CD4-positive, alpha-beta T cell treated with Interleukin-17A for 1 hour (primary cell): ENCODE measurements around the gene PRRG3.

Experiments used
- DNase-seq: peaks from one replicate; pipeline ENCODE4 v3.0.0-alpha.2; 2020

PRRG3 gene

DNA sequence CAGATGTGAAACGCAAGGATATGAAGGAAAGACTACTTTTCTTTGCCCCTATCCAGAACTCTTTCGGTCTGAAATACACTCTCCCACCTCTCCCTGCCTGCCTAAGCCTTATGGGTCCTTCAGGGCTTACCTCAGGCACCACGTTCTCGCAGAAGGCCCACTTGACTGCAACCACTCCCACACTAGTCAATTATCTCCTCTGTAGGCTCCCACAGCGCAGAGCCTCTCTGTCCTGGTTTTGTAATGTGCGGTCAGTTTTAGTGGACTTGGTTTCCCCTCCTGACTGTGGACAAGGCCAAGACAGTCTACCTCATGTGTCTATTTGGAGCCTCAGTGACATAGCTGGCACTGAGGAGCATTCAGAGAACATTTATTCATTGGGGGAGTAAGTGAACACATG lies 50.4 kb downstream of the PRRG3 start:
- no peak for DNase-seq

DNA sequence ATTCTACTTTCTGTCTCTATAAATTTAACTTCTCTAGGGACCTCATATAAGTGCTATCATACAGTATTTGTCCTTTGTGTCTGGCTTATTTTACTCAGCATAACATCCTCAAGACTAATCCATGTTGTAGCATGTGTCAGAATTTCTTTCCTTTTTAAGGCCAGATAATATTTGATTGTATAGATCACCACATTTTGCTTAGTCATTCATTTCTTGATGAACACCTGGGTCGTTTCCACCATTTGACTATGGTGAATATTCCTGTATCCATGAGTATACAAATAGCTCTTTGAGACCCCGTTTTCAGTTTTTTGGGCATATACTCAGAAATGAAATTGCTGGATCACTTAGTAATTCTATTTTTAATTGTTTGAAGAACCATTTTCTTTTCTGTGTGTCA lies 51.2 kb downstream of the PRRG3 start:
- DNase-seq: no peak

DNA sequence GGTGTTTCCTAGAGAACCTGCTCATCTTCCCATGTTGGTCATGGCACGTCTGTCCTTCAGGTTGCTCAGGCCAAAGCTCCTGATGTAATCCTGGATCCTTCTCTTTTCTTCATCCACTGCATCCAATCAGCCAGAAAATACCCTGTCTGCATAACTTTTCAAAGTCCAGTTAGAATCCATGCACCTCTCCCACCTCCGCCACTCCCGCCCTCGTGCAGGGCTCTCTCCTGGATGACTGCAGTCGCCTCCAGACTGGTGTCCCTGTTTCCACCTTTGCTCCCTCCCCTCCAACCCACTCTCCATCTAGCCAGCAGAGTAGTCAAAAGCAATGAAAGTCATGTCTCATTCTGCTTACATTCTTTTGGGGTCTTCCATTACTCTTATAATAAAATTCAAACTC lies 55.3 kb downstream of the PRRG3 start:
- no peak for DNase-seq

DNA sequence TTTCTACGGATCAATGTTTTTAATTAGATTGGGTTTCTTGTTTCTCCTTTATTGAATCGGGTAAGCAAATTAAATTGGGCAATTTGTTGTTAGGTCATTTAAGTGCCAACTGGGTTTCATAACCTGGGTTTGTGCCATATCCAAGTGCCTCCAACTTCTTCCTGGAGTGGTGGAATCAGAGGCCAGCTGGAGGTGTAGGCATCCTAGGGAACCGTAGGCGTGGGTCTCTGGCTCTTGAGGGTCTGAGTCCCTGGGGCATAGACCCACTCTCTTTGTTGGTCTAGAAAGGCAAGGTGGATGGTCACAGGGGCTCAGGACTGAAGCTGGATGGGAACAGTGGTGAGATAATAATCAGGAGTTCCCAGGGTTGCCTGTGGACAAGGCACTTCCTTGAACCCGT lies 57.6 kb downstream of the PRRG3 start:
- DNase-seq: no peak

DNA sequence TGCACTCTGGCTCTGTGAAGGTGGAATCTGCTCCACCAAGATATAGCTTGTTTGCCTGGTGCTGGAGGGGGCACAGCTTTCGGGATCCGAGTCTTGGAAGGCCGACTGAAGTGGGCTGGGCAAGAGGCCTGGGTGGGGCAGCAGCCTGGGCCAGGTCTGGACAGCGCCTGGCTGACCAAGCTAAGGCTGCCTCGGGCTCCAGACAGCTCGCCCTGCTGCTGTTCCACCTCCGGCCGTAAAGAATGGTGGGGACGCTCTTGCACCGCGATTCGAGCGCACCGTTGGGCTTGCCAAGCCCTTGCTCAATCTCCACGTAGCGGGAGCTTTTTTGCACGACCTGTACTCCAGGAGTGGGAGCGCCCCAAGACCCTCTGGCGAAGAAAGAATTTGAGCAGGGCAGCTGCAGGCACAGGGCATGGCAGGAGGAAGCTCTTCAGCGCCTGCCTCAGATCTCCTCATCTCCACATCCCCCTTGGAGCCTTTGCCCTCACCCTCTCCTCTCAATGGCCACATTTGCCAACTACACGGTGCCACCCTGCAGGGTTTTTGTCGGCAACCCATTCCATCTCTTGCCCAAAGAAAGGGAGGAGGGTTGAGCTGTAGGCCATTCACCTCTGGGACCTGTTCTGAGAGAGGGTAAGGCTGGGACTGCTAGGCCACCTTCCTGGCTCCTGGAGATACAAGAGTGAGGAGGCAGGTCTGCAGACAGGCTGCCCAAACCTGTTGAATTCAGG lies 58.2 kb downstream of the PRRG3 start:
- no peak for DNase-seq

DNA sequence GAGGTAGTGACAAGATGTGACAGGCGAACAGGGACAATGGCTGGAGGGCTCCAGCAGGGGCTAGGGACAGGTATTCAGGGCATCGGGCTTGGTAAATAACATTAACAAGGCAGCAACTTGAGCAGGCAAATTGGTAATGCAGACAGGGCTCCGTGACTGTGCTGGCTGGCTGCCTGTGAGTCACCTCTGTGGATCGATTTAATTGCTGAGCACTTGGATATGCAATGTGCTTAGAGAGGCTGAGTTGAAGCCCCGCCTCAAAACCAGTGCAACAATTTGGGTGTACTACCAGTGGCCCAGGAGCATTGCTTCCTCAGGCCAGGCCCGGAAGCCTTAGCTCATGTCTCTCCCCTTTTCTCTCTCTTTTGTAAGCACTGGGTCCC lies 58.8 kb downstream of the PRRG3 start:
- DNase-seq: no peak

DNA sequence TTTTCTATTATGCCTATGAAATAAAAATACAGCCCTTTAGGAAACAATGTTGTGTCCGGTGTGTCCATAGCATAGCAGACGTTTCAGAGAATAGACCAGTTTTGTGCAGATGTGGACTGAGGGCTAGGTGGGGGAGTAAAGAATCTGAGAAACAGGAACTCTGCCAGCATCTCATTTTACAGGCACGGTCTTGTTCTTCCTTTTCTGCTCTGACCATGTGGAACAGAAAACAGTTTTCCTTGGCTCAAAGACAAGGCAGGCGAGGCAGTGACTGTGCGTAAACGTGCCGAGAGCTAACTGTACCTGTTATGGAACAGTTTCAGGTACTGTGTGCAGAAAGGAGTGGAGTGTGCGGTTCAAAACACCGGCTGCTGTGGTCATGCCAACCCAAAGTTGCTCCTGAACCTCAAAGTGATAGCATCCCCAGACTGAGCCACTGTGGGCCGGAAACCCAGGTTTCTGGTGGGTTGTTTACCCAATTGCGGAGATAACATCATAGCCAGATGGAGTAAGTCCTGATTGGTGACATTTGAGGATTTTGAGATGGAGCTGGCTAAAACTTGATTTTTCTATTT lies 59.5 kb downstream of the PRRG3 start:
- DNase-seq: no peak
